LNCaP clone FGC (cell line): ENCODE measurements around the gene TTC22.

Experiments used
- DNase-seq: peaks from one replicate; pipeline ENCODE4 v3.0.0-alpha.2; 2011; ENCODE audit warnings: low read depth
- H3K4me3 ChIP-seq: 2 replicates; pipeline ENCODE4 v1.5.1; 2011; ENCODE audit warnings: mild to moderate bottlenecking, low read depth, low read length, control low read depth
- CTCF ChIP-seq: IDR thresholded peaks from 2 replicates; pipeline ENCODE4 v1.5.1; 2012; ENCODE audit warnings: mild to moderate bottlenecking; ENCODE audit not compliant: control insufficient read depth, insufficient read depth; ENCODE audit errors: extremely low read depth

Gene TTC22

GRCh38 chr1:54764133-54764921 lies 36.8 kb downstream of the TTC22 start, which contains the start of gene PARS2:
PARS2 (minus strand) TSS chr1:54764523; CDS start chr1:54759161, 5,362 bp downstream.
- no peak for TF ChIP-seq CTCF
- DNase-seq = peak; percentile 99
- H3K4me3 ChIP-seq = peak within 1 kb of the TSS; percentile 94

GRCh38 chr1:54763816-54764132 lies 37.3 kb downstream of the TTC22 start:
- no peak for TF ChIP-seq CTCF
- DNase-seq = no peak
- peak overlapping the region; percentile 94 for H3K4me3 ChIP-seq

DNA sequence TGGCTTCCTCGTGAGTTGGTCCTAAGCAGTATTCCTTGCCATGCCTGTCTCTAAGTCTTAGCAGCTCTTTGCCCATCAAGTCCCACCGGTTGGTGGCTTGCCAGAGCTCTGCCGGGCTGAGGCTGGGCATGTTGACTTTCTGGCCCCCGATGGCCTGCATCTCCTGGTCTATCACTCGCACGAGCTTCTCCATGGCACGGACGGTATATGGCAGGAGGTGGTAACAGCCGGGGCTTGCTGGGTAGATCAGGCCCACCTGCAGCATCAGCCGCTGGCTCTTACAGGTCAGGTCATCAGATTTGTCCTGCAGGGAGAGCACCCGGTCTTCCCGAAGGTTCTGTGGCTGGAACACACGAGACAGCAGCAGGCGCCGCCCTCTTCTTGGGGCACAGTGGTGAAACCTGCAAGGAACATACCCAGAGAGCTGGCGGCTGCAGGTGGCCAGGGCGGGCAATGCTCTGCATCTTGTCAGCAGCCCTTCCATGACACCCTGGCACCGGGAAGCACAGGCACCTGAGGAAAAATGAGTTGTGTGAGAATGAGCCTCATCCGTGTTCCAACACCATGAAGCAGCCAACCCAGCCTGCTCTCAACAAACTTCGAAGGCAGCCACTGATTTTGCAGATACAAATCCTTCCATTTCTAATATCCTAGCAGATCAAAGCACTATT lies 42.3 kb downstream of the TTC22 start:
- no peak for DNase-seq
- TF ChIP-seq CTCF = no peak
- H3K4me3 ChIP-seq = no peak overlapping the region

DNA sequence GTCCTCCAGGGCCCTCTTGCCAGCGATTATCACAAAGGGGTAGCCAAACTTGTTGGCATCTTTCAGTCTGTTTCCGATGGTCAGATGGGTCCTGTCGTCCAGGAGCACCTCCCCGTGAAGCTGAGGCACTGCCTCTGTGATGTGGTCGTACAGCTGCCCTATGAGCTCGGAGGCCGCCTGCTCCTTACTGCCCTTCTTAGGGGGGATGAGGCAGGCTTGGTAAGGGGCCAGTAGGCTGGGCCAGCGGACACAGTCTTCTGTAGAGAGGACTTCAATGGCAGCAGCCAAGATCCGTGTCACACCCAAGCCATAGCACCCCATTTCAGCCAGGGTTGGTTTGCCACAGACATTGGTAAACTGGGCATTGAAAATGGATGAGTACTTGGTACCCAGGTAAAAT lies 43.3 kb downstream of the TTC22 start:
- no peak for DNase-seq
- TF ChIP-seq CTCF = no peak
- H3K4me3 ChIP-seq = no peak overlapping the region

DNA sequence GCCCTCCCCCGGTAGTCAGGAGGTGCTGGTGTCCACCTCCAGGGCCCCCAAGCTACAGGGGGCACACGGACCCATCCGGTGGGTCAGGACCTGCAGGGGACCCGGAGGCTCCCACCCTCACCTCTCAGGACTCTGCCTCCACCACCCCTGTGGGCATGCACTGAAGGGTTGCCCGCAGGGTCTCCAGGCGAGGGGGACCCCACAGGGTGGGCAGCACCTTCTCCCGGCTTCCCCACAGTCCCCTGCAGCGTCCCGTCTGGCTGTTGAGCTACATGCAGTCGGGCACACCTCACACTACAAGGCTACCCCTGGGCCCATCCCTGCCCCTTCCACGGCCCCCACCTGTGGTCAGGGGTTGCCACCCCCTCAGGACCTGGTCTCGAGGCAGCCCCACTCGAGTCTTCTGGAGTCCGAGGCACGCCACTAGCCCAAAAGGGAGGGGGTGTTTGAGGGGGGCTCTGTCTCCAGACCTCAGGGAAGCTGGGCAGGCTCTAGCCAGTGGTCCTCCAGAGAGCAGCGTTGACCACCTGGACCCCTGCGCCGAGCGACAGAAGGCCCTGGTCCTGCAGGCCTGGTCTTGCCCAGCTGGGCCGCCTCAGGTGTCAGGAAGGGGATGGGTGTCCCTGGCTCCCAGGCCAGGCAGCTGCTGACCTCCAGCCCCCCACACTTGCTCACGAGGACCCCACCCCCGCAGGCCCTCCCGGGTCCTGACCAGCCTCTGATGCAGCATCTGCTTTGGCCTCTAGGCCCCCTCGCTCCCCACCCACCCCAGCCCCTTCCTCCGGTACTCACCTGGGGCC lies 46.4 kb downstream of the TTC22 start:
- no peak overlapping the region for H3K4me3 ChIP-seq
- TF ChIP-seq CTCF = no peak
- no peak for DNase-seq

DNA sequence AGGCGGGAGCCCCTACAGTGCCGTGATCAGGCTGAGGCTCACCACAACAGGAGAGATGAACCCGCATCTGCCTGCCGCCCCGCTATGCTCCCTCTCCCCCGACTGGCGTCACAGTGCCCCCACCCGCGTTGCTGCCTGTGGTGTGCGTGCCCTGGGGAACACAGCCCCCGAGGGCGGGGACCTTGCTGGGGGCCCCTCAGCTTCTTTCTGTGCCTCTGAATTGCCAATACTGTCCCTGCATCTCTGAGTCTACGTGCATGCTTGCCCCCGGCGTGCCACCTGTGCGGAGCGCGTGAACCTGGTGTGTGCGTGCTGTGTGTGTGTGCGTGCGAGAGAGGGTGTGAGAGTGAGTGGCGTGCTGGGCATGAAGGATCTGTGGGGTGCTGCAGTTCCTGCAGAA lies 47.1 kb downstream of the TTC22 start:
- DNase-seq = no peak
- TF ChIP-seq CTCF = no peak
- no peak overlapping the region for H3K4me3 ChIP-seq
